ENCODE measurements around the gene KRTCAP3.
"Not testable (repeated sequence)": the region's sequence is repeated elsewhere in the genome, so short reads cannot be mapped to it uniquely, and the experiment has no call there.

KRTCAP3 gene, protein sequence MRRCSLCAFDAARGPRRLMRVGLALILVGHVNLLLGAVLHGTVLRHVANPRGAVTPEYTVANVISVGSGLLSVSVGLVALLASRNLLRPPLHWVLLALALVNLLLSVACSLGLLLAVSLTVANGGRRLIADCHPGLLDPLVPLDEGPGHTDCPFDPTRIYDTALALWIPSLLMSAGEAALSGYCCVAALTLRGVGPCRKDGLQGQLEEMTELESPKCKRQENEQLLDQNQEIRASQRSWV

DNA sequence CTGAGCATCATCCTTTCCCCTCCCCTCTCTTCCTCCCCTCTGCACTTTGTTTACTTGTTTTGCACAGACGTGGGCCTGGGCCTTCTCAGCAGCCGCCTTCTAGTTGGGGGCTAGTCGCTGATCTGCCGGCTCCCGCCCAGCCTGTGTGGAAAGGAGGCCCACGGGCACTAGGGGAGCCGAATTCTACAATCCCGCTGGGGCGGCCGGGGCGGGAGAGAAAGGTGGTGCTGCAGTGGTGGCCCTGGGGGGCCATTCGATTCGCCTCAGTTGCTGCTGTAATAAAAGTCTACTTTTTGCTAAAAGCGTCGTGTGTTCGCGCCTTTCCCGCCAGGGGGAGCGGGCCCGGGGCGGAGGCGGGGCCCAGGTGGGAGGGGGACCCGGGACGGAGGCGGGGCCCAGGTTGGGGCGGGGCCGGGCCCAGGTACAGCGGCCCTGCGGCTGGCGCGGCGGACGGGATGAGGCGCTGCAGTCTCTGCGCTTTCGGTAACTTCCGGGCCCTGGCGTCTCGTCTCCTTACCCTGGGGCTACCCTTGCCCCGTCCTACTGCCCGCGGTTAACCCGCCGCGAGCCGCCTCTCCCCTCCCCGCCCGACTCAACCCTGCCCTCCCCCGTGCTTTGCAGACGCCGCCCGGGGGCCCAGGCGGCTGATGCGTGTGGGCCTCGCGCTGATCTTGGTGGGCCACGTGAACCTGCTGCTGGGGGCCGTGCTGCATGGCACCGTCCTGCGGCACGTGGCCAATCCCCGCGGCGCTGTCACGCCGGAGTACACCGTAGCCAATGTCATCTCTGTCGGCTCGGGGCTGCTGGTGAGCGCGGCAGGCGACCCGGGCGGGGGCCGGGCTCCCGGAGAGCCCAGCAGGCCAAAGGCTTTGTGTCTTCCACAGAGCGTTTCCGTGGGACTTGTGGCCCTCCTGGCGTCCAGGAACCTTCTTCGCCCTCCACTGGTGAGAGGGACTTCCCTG, at the start of gene KRTCAP3:
Gene KRTCAP3 (plus strand): TSS at position 424 of the 962 bp plus-strand sequence. CDS start 32 bp downstream, at position 456.
- DNase-seq = peak; percentile 34 to 41

DNA sequence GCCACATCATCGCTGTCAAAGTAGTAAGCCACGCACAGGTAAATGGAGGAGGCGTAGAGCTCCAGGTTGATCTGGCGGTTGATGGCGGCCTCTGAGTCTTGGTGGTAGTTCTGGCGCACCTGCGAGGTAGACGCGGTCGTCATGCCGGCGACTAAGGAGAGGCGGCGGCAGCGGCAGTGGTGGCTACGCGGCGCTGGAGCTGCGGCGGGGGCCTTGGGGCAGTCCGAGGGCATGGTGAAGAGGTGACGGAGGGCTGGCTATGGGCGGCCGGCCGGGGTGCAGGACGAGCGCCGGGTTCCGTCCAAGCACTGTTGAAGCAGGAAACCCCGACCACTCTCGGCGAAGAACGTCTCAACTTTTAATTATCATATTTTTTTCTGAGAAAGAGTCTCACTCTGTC, 49.0 kb upstream of the KRTCAP3 start:
- no peak for DNase-seq

- no peak for DNase-seq
Observed at GRCh38 chr2:27398962-27399361, 43.2 kb upstream of the KRTCAP3 start.

GRCh38 chr2:27400348-27401135, 41.6 kb upstream of the KRTCAP3 start:
- DNase-seq = no peak

DNA sequence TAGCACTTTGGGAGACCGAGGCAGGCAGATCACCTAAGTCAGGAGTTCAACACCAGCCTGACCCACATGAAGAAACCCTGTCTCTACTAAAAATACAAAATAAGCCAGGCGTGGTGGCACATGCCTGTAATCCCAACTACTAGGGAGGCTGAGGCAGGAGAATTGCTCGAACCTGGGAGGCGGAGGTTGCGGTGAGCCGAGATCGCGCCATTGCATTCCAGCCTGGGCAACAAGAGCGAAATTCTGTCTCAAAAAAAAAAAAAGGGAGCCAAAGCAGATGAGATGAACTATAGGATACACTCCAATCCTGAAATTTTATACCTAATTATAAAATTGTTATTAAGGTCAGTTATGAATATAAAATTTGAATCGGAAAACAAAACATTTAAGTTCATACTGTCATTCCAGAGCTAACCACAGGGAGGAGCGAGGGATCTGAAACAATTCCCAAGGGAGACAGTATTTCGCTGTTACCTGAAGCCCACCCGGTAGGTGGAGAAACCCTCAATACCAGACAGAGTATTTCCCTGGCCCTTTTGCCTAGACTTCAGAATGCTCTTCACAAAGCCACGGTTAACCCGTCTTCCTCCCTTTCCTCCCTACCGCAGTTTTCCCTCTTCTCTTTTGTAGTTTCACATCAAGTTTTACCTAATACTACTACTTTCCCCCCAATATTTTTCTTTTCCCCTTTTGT, 34.2 kb upstream of the KRTCAP3 start:
- DNase-seq = no peak

DNA sequence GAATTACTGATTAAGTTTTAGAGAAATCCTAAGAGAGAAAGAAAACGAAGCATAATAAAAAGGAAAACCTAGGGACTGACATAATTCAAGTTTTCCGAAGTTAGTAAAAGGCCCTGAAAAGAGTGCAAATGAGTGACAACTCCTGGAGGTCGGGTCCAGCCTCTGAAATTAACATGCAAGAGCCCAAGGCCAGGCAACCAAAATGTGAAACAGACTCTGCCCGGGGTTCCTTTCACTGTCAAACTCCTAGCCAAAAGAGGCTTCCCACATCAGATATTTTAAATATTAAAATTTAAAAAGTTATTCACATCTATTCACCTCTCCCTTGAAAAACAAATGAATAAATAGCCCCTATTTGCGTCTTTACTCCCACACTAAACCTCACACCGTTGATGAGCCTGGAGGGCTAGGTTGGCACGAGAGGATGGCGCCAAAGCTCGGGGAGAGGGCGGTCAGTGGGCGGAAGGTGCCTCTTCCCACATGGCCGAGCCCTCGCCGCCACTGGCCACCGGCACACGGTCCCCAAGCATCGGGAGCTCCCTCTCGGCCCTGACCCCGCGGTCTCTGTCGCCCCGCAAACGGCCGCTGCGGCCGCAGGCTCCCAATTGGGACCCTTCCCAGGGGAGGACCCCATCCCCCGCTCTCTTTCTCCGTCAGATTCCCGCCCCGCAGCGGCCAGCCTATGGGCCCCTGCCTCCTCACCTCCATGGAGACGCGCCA, 33.4 kb upstream of the KRTCAP3 start:
- peak in 1 of 2 experiments; percentile 20 for DNase-seq

GRCh38 chr2:27409321-27410073, 32.7 kb upstream of the KRTCAP3 start, which contains the start of gene PPM1G:
PPM1G (minus strand) TSS chr2:27409591; CDS start chr2:27409422, 169 bp downstream.
- peak; percentile 98 for DNase-seq

DNA sequence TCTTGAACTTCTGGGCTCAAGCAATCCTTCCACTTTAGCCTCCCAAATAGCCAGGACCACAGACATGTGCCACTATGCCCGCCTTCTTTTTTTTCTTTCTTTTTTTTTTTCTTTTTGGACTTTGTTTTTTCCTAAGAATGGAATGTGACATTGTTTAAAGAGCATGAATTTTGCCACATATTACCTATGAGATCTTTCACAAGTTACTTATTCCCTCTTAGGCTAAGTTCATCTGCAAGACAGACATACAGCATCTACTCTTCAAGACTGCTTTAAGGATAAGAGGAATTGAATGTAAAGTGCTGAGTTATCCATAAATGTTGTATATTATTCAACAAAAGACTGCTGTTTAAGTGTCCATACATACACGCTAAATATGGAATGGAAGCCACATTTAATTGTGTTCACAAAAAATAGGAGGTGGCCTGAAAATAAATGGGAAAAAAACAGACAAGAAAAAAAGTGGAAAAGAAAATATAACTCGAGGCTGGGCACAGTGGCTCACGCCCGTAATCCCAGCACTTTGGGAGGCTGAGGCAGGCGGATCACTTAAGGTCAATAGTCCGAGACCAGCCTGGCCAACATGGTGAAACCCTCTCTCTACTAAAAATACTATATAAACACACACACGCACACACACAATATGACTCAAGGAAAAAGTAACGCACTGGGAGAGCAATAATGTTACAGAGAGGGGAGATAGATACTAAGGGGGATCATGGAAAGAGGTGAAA, 29.6 kb upstream of the KRTCAP3 start:
- no peak for DNase-seq

GRCh38 chr2:27416151-27416550, 26.0 kb upstream of the KRTCAP3 start:
- no peak for DNase-seq

DNA sequence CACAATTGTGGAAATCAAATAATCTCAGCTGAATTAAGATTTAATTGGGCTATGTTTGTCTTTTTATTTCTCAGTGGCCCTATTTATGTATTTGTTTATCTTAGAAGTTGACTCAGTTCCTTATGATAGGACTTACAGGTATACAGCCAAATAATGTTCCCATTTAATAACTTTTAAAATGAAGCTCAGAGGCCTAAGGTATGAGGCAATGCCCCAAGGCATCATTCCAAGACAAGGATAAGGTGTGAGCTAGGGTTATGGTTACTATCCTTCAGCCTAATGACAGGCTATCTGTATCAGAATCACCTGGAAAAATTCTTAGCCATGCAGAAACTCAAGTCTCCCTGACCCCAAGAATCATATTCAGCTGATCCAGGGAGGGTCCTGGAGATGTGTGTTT, 21.2 kb upstream of the KRTCAP3 start:
- no peak for DNase-seq

GRCh38 chr2:27421660-27422250, 20.4 kb upstream of the KRTCAP3 start:
- DNase-seq = no peak

DNA sequence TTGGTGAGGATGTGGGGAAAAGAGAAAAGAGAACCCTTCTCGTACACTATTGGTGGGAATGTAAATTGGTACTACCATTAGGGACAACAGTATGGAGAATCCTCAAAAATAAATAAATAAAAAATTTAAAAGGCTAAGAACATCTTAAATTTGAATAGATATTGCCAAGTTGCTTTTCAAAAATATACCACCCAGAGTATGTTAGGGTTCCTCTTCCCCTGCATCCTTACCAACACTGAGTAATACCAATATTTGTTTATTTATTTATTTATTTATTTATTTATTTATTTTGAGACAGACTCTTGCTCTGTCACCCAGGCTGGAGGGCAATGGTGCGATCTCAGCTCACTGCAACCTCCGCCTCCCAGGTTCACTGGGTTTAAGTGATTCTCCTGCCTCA, 19.2 kb upstream of the KRTCAP3 start:
- DNase-seq = no peak

- not testable (repeated sequence) for DNase-seq
Observed at GRCh38 chr2:27425039-27425438, 17.1 kb upstream of the KRTCAP3 start.

DNA sequence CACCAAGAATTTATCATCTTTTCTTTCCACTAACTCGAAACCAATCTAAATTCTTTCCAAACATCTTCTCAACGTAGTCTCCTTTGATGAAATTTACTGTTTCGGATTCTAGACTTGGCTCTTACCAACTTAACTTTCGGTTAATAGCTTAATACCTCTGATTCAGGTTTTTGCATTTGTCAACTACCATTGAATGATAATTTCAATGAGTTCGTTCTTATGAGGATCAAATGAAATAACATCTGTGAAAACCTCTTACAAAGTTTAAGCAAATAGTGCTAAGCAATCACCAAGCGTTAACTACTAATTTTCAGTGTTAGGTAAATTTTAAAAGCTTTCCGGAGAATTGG, 14.3 kb upstream of the KRTCAP3 start:
- DNase-seq = no peak

GRCh38 chr2:27428213-27428977, 13.8 kb upstream of the KRTCAP3 start, which contains the start of gene NRBP1:
NRBP1 (plus strand) TSS chr2:27428631; CDS start chr2:27433274, 4,643 bp downstream.
- DNase-seq = peak; percentile 94 to 96

DNA sequence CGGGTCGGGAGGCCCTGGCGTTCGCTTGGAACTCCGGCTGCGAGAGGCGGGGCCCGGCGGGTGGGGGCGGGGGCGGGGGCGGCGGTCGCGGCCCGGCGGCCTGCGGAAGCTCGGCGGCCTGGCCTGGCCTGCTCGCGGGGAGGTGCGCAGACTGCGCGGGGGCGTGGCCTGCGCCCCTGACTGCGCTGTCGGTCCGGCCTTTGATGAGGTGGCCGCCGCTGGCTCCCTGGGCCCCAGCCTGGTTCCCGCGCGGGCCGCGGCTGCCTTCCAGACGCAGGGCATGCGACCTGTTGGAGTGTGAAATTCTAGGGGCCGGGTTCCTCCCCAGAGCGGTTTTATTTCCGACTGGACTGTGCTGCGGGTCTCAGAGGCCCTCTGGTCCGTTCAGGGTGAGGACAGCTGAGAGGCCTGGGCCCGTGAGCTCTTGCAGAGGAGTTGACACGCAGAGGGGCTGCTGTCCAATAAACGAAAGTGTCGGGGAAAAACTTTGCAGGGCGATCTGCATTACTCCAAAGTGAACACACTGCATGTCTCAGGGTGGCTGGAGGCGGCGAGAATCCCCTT, 13.1 kb upstream of the KRTCAP3 start:
- peak; percentile 78 to 82 for DNase-seq

DNA sequence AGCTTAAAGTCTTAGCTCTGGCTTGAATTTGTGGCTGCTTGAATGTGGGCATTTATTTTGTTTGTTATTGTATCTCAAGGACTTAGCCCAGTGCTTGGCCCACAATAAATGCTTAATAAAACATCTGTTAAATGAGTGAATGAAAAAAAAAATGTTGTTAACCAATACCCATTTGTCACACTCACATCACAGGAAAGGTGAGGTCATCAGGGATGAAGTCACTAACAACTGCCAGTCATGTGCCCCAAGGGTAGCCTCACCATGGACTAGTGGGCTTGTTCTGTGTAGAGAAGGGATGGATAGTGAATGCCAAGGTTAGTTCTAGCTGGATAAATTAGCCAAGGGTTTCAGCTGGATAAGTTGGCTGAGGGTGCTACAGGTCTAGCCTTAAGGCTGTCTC, 10.8 kb upstream of the KRTCAP3 start:
- DNase-seq = peak; percentile 22 to 31

DNA sequence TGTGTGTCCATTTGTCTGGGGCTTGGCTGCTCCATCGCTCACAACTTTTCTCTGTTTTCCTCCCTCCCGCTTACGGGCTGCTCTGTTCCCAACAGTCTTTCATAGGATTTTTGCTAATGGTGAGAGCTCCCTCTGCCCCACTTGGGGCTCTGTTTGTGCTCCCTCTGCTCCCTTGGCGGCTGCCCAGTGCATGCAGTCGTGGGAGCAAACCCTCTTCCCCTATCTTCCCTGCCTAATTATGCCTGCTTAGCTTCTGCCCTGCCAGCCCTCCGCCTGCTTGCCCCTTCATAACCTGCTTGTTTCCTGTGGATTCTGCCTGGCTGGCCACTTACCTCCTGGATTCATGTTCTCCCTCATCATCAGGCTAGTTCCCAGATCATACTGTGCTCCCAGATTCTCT, 6.6 kb upstream of the KRTCAP3 start:
- DNase-seq = no peak
